Right lobe of liver (tissue), 6 donors: ENCODE results near the gene ACP6. TPM values are rescaled to one million over a fixed set of nuclear protein-coding genes. Genes with fewer than 3 reads are reported as not detected.

Experiments used
- ATAC-seq, 4 donors: fragments of 200-7000 bp; cut with Tn5 transposase; one replicate each; pipeline ENCODE4 v1.9.1; 2020; ENCODE audit warnings: mild to moderate bottlenecking in 4 of 4, moderate library complexity in 4 of 4
- DNase-seq, 3 donors: peaks; one replicate each; pipeline ENCODE4 v3.0.0-alpha.2; 2020
- H3K27ac ChIP-seq, 3 donors: fragments of 200-600 bp; one replicate each; pipeline ENCODE4 v1.8.0; 2022
- H3K27me3 ChIP-seq, 2 donors: fragments of 200-600 bp; one replicate each; pipeline ENCODE4 v1.8.0; 2022
- H3K36me3 ChIP-seq, 4 donors: fragments of 200-600 bp; sonication (generic) in 1 of 4; one replicate each; pipeline versions ENCODE4 v1.5.1 to v1.8.0; 2017 to 2022; ENCODE audit warnings: control low read depth in 1 of 4
- H3K4me1 ChIP-seq, 4 donors: fragments of 200-600 bp; sonication (generic) in 1 of 4; one replicate each; pipeline versions ENCODE4 v1.5.1 to v1.8.0; 2017 to 2022; ENCODE audit warnings: control low read depth in 1 of 4
- H3K4me3 ChIP-seq, 3 donors: fragments of 200-600 bp; one replicate each; pipeline ENCODE4 v1.8.0; 2022
- H3K9me3 ChIP-seq, 4 donors: fragments of 200-600 bp; sonication (generic) in 1 of 4; one replicate each; pipeline versions ENCODE4 v1.5.1 to v1.8.0; 2017 to 2022; ENCODE audit warnings: control low read depth in 1 of 4
- CTCF ChIP-seq, 4 donors: fragments of 200-600 bp in 3 of 4; fragments of 450-650 bp in 1 of 4; IDR thresholded peaks; one replicate each; pipeline versions ENCODE4 v1.5.1 to v1.8.0; 2016 to 2022; ENCODE audit warnings: antibody characterized with exemption in 4 of 4, mild to moderate bottlenecking in 2 of 4
- POLR2A ChIP-seq: fragments of 450-650 bp; IDR thresholded peaks from one replicate; pipeline ENCODE4 v1.6.1; 2017; ENCODE audit warnings: antibody characterized with exemption, mild to moderate bottlenecking
- WGBS: methylation state at CpG from one replicate; pipeline ENCODE4 v1.1.6; 2018; ENCODE audit warnings: low coverage, low lambda C conversion rate; ENCODE audit not compliant: insufficient coverage; ENCODE audit errors: missing lambda C conversion rate; 5-methylcytosine and 5-hydroxymethylcytosine counted together
- intact Hi-C, 2 donors: fragments of 100-400 bp; cut with DNase I; formaldehyde crosslinking; loops; one replicate each; pipeline versions ENCODE4 v1.11.2 to v1.14.1; 2022
- total RNA-seq, 6 experiments: library from RNA; depleted of rRNA in 2 of 6; stranded (reverse); fragments of >200 nt in 2 of 6; fragmentation: NEBNext Ultra II Directional in 3 of 6; extraction: Animal tissue kit (Norgen Biotek cat#: 25700) in 3 of 6; gene quantifications; one replicate each; pipeline versions ENCODE4 v1.1.0 to v1.2.4, GENCODE V29; 2016 to 2023
- donor health status: DM: no; HTN: yes; CAD: no.
- donor health status: DM: no; HTN: no; CAD: no.
- donor health status: DM: no; HTN: no; CAD: no.
- donor health status: DM: no; HTN: yes; CAD: no.
- donor health status: DM: no; HTN: yes; CAD: no.

Gene ACP6
- total RNA-seq, 6 experiments from 2014 or later: 6.8 to 17.7 (median 11.9) TPM

GRCh38 chr1:147624529-147624928 is 45.8 kb downstream of the ACP6 start:
- DNase-seq (no peak), ATAC-seq (no peak)
- Histone ChIP-seq H3K27me3 (no peaks in the 10 kb centered on the region), H3K36me3 (peaks cover 0 to 5% (median 2%) of the 10 kb centered on the region in 4 donors), H3K4me3 (no peak overlapping the region), H3K9me3 (no peaks in the 10 kb centered on the region), H3K4me1 (peaks cover 0 to 27% (median 10%) of the 10 kb centered on the region in 4 donors), H3K27ac (no peak overlapping the region)
- TF ChIP-seq POLR2A: no peak
- no CpG with 5 or more reads among the region's 8 CpGs for WGBS
- intact Hi-C loops: no loop called here

GRCh38 chr1:147624011-147624410 is 46.3 kb downstream of the ACP6 start:
- WGBS: no CpG with 5 or more reads among the region's 8 CpGs
- Histone ChIP-seq H3K27ac (no peak overlapping the region), H3K4me3 (no peak overlapping the region), H3K9me3 (no peaks in the 10 kb centered on the region), H3K4me1 (peaks cover 0 to 27% (median 10%) of the 10 kb centered on the region in 4 donors), H3K36me3 (peaks cover 0 to 9% (median 3%) of the 10 kb centered on the region in 4 donors), H3K27me3 (no peaks in the 10 kb centered on the region)
- ATAC-seq: no peak
- no peak for DNase-seq
- TF ChIP-seq CTCF (IDR thresholded peaks at IDR 0.05) (no peak), POLR2A (no peak)
- intact Hi-C loops: no loop called here

GRCh38 chr1:147622731-147623130 is 47.6 kb downstream of the ACP6 start:
- Histone ChIP-seq H3K4me3 (no peak overlapping the region), H3K27me3 (no peaks in the 10 kb centered on the region), H3K4me1 (peaks cover 0 to 27% (median 10%) of the 10 kb centered on the region in 4 donors), H3K9me3 (no peaks in the 10 kb centered on the region), H3K27ac (no peak overlapping the region), H3K36me3 (peaks cover 0 to 22% (median 10%) of the 10 kb centered on the region in 4 donors)
- ATAC-seq: no peak
- no peak for DNase-seq
- intact Hi-C loops: no loop called here
- TF ChIP-seq POLR2A (no peak), CTCF (IDR thresholded peaks at IDR 0.05) (no peak)
- WGBS: 86% methylated on average over 2 of the region's 2 CpGs

- H3K9me3 ChIP-seq: no peaks in the 10 kb centered on the region
- intact Hi-C loops: no loop called here
- H3K27me3 ChIP-seq: no peaks in the 10 kb centered on the region
- TF ChIP-seq POLR2A (no peak), CTCF (IDR thresholded peaks at IDR 0.05) (no peak)
- peaks cover 0 to 8% (median 2%) of the 10 kb centered on the region in 4 donors for H3K4me1 ChIP-seq
- DNase-seq (no peak), ATAC-seq (no peak)
- 60% methylated on average over 1 of the region's 12 CpGs for WGBS
- peaks cover 0 to 29% (median 16%) of the 10 kb centered on the region in 4 donors for H3K36me3 ChIP-seq
- H3K4me3 ChIP-seq: no peak overlapping the region
- H3K27ac ChIP-seq: no peak overlapping the region
Observed at GRCh38 chr1:147620543-147620942, 49.8 kb downstream of the ACP6 start.

GRCh38 chr1:147619741-147620140 is 50.6 kb downstream of the ACP6 start:
- no peak for ATAC-seq
- no peaks in the 10 kb centered on the region for H3K27me3 ChIP-seq
- intact Hi-C loops: no loop called here
- no peak overlapping the region for H3K27ac ChIP-seq
- H3K36me3 ChIP-seq: peaks cover 0 to 32% (median 16%) of the 10 kb centered on the region in 4 donors
- peaks cover 0 to under 1% (median 0%) of the 10 kb centered on the region in 4 donors for H3K4me1 ChIP-seq
- no peak for TF ChIP-seq POLR2A
- no peak for TF ChIP-seq CTCF (IDR thresholded peaks at IDR 0.05)
- H3K4me3 ChIP-seq: no peak overlapping the region
- DNase-seq: no peak
- no peaks in the 10 kb centered on the region for H3K9me3 ChIP-seq
- WGBS: 90% methylated on average over 2 of the region's 7 CpGs
